Measurements from ENCODE around the gene FSD1L.

FSD1L gene

DNA sequence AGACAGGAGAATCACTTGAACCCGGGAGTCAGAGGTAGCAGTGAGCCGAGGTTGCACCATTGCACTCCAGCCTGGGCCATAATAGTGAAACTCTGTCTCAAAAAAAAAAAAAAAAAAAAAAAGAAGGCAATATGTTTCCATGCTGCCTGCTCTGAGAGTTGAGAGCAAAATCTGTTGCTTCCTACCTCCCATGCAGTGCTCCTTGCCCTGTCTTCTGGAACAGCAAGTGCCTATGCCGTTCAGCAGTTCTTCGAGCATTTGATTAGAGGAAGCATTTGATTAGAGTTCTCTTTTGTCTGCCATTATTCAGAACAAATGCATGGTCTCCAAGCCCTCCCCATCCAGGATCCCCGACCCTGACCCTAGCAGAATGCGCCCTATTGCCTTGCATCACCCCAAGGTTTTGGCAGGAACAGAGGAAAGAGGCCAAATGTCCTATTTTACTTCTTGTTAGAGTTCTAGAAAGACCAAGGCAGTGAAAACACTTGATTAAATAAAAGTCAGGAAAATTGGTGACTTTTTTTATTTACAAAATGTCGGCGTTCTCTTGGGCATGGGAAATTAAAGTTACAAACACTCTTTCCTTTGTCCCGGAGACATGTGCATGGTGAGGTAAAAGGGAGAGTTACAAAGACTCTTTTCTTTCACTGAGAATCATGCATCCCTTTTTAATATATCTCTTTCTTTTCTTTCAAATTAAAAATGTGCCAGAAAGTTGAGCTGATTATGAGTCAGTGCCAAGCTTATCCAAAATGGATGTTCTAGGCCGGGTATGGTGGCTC is 27.8 kb upstream of the FSD1L start:
- Histone ChIP-seq H3K9ac (ENCODE audit: low read length) (no peak overlapping the region), H3K27me3 (ENCODE audit: control insufficient read depth, insufficient read depth, low read length) (no peaks in the 10 kb centered on the region), H3K4me3 (ENCODE audit: low read length) (no peak overlapping the region), H3K36me3 (ENCODE audit: control insufficient read depth, insufficient read depth, low read length) (no peaks in the 10 kb centered on the region), H3K27ac (ENCODE audit: low read depth, low read length) (no peak overlapping the region), H3K4me1 (ENCODE audit: control insufficient read depth, insufficient read depth, low read length) (peaks cover 4% of the 10 kb centered on the region)

- Histone ChIP-seq H3K4me3 (ENCODE audit: low read length) (no peak overlapping the region), H3K27ac (ENCODE audit: low read depth, low read length) (no peak overlapping the region), H3K36me3 (ENCODE audit: control insufficient read depth, insufficient read depth, low read length) (no peaks in the 10 kb centered on the region), H3K27me3 (ENCODE audit: control insufficient read depth, insufficient read depth, low read length) (no peaks in the 10 kb centered on the region), H3K4me1 (ENCODE audit: control insufficient read depth, insufficient read depth, low read length) (no peaks in the 10 kb centered on the region), H3K9ac (ENCODE audit: low read length) (no peak overlapping the region)
Observed at GRCh38 chr9:105421154-105421553, 26.7 kb upstream of the FSD1L start.

DNA sequence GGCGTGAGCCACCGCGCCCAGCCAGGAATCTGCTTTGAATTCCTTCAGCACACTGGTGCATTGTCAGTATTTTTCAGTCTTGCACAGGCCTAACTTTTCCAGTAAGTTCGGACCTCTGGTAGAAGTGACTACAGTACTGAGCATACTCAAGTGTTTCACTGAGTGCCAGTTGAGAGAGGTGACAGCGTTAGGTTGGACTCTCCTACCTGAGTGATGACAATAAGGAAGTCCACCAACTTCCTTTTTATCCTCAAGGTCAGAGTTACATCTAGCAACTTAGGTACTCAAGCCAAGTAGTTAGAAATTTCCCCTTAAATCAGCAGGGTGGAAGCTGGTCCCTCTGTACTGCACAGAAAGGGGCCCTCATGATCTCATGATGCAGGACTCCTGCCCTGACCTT is 26.0 kb upstream of the FSD1L start:
- Histone ChIP-seq H3K27me3 (ENCODE audit: control insufficient read depth, insufficient read depth, low read length) (no peaks in the 10 kb centered on the region), H3K9ac (ENCODE audit: low read length) (no peak overlapping the region), H3K4me1 (ENCODE audit: control insufficient read depth, insufficient read depth, low read length) (no peaks in the 10 kb centered on the region), H3K27ac (ENCODE audit: low read depth, low read length) (no peak overlapping the region), H3K4me3 (ENCODE audit: low read length) (no peak overlapping the region), H3K36me3 (ENCODE audit: control insufficient read depth, insufficient read depth, low read length) (no peaks in the 10 kb centered on the region)

DNA sequence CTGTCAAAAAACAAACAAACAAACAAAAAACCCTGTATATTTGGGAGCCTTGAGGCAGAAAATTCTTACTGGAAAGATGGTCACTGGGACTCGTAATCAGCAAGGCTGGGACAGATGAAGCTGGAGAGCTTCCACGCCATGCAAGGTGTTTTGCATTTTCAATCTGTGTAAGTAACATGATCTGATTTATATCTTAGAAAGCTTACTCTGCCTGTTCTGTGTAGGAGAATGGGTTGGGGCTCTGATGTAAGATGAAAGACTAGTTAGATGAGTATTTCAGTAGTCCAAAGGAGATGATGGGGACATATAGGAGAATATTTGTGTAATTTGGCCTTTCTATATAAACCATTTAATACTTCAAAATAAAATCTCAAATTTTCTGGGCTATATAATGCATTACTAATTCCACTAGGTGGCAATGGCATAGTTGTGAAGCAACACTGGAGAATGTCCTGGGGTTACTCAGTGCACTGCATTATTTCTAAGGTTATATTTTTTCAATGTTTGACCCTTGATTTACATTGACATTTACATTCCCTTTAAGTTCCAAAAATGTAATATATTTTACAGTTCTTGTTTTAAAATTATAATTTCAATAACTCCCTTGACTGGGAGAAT is 21.9 kb upstream of the FSD1L start:
- Histone ChIP-seq H3K36me3 (ENCODE audit: control insufficient read depth, insufficient read depth, low read length) (no peaks in the 10 kb centered on the region), H3K27me3 (ENCODE audit: control insufficient read depth, insufficient read depth, low read length) (no peaks in the 10 kb centered on the region), H3K9ac (ENCODE audit: low read length) (no peak overlapping the region)

GRCh38 chr9:105426657-105427056 is 21.2 kb upstream of the FSD1L start:
- H3K27me3 ChIP-seq (ENCODE audit: control insufficient read depth, insufficient read depth, low read length) = no peaks in the 10 kb centered on the region
- no peak overlapping the region for H3K4me3 ChIP-seq (ENCODE audit: low read length)
- no peaks in the 10 kb centered on the region for H3K4me1 ChIP-seq (ENCODE audit: control insufficient read depth, insufficient read depth, low read length)

More for the DNA sequence above, 21.9 kb upstream of the FSD1L start:
- no peak overlapping the region for H3K27ac ChIP-seq (ENCODE audit: low read depth, low read length)
- no peaks in the 10 kb centered on the region for H3K4me1 ChIP-seq (ENCODE audit: control insufficient read depth, insufficient read depth, low read length)
- H3K4me3 ChIP-seq (ENCODE audit: low read length) = no peak overlapping the region

DNA sequence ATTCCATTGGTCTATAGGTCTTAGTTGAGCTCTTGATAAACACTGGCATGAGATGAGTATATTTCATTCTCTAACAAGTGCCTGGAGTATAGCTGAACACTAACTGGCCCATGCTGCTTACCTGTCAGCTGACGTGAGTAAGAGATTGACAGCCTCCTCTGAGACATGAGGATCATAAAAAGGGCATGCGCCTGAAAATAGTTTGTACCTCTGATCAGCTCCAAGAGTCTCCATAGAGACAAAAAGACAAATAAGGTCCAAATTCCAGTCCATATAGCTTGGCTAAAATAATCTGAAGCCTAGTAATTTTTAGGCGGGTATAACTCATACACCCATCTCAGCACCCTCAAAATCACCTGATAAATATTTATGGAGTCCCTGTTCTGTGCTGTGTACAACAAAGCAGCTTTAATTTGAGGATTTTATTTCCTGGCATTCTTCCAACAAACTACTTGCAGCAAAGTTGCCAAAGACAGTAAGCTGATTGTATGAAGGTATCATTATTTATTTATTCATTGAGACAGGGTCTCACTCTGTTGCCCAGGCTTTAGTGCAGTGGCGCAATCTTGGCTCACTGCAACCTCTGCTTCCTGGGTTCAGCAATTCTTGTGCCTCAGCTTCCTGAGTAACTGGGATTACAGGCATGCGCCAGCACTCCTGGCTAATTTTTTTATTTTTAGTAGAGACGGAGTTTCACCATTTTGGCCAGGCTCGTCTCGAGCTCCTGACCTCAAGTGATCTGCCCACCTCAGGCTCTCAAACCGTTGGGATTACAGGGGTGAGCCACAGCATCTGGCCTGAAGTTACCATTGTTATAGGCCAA is 16.2 kb upstream of the FSD1L start:
- H3K27ac ChIP-seq (ENCODE audit: low read depth, low read length) = no peak overlapping the region
- H3K4me3 ChIP-seq (ENCODE audit: low read length) = no peak overlapping the region
- H3K9ac ChIP-seq (ENCODE audit: low read length) = no peak overlapping the region
- no peaks in the 10 kb centered on the region for H3K27me3 ChIP-seq (ENCODE audit: control insufficient read depth, insufficient read depth, low read length)
- no peaks in the 10 kb centered on the region for H3K36me3 ChIP-seq (ENCODE audit: control insufficient read depth, insufficient read depth, low read length)
- H3K4me1 ChIP-seq (ENCODE audit: control insufficient read depth, insufficient read depth, low read length) = no peaks in the 10 kb centered on the region

More at GRCh38 chr9:105426657-105427056, 21.2 kb upstream of the FSD1L start:
- no peak overlapping the region for H3K27ac ChIP-seq (ENCODE audit: low read depth, low read length)
- H3K9ac ChIP-seq (ENCODE audit: low read length) = no peak overlapping the region
- no peaks in the 10 kb centered on the region for H3K36me3 ChIP-seq (ENCODE audit: control insufficient read depth, insufficient read depth, low read length)

- no peaks in the 10 kb centered on the region for H3K4me1 ChIP-seq (ENCODE audit: control insufficient read depth, insufficient read depth, low read length)
- no peak overlapping the region for H3K27ac ChIP-seq (ENCODE audit: low read depth, low read length)
- H3K9ac ChIP-seq (ENCODE audit: low read length) = no peak overlapping the region
Observed at GRCh38 chr9:105432247-105432842, 15.5 kb upstream of the FSD1L start.

DNA sequence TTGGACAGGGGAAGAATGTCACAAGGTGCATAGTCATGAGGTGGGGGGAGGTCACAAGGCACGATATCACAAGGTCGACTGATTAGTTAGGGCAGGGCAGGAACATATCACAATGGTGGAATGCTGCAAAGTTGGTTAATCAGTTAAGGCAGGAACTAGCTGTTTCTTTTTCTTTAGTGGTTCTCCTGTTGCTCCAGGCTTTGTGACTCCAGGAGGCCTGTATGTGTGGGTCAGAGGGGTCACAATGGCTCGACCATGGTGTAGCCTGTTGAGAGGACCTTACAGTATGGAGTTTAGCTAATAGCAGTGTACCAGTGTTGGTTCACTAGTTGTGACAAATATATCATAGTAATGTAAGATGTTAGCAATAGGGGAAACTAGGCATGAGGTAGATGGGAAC is 12.4 kb upstream of the FSD1L start:
- Histone ChIP-seq H3K27me3 (ENCODE audit: control insufficient read depth, insufficient read depth, low read length) (no peaks in the 10 kb centered on the region), H3K27ac (ENCODE audit: low read depth, low read length) (no peak overlapping the region), H3K4me3 (ENCODE audit: low read length) (no peak overlapping the region), H3K9ac (ENCODE audit: low read length) (no peak overlapping the region), H3K4me1 (ENCODE audit: control insufficient read depth, insufficient read depth, low read length) (no peaks in the 10 kb centered on the region), H3K36me3 (ENCODE audit: control insufficient read depth, insufficient read depth, low read length) (no peaks in the 10 kb centered on the region)

More at GRCh38 chr9:105432247-105432842, 15.5 kb upstream of the FSD1L start:
- Histone ChIP-seq H3K27me3 (ENCODE audit: control insufficient read depth, insufficient read depth, low read length) (no peaks in the 10 kb centered on the region), H3K36me3 (ENCODE audit: control insufficient read depth, insufficient read depth, low read length) (no peaks in the 10 kb centered on the region), H3K4me3 (ENCODE audit: low read length) (no peak overlapping the region)

DNA sequence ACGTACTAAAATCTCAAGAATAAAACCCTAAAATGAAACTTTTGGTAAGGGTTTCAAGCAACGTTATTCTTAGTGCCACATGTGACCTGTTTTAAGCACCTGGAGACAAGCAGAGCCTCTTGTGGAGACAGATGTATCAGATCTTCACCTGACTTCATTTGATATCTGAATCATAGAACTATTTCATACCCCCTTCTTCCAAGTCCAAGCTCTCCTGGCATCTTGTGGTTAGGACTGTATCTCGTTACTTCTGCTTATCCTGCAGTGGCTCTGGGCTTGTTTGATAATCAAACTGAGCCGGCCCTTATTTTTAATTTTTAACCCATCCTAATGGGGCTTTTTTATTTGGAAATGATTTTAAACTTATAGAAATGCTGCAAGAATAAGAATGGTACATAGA is 11.1 kb upstream of the FSD1L start:
- Histone ChIP-seq H3K27ac (ENCODE audit: low read depth, low read length) (no peak overlapping the region), H3K9ac (ENCODE audit: low read length) (no peak overlapping the region), H3K36me3 (ENCODE audit: control insufficient read depth, insufficient read depth, low read length) (no peaks in the 10 kb centered on the region), H3K4me3 (ENCODE audit: low read length) (no peak overlapping the region), H3K4me1 (ENCODE audit: control insufficient read depth, insufficient read depth, low read length) (no peaks in the 10 kb centered on the region), H3K27me3 (ENCODE audit: control insufficient read depth, insufficient read depth, low read length) (no peaks in the 10 kb centered on the region)

- Histone ChIP-seq H3K27ac (ENCODE audit: low read depth, low read length) (no peak overlapping the region), H3K36me3 (ENCODE audit: control insufficient read depth, insufficient read depth, low read length) (no peaks in the 10 kb centered on the region), H3K9ac (ENCODE audit: low read length) (no peak overlapping the region), H3K4me1 (ENCODE audit: control insufficient read depth, insufficient read depth, low read length) (no peaks in the 10 kb centered on the region), H3K4me3 (ENCODE audit: low read length) (no peak overlapping the region), H3K27me3 (ENCODE audit: control insufficient read depth, insufficient read depth, low read length) (no peaks in the 10 kb centered on the region)
Observed at GRCh38 chr9:105437704-105438103, 10.1 kb upstream of the FSD1L start.

DNA sequence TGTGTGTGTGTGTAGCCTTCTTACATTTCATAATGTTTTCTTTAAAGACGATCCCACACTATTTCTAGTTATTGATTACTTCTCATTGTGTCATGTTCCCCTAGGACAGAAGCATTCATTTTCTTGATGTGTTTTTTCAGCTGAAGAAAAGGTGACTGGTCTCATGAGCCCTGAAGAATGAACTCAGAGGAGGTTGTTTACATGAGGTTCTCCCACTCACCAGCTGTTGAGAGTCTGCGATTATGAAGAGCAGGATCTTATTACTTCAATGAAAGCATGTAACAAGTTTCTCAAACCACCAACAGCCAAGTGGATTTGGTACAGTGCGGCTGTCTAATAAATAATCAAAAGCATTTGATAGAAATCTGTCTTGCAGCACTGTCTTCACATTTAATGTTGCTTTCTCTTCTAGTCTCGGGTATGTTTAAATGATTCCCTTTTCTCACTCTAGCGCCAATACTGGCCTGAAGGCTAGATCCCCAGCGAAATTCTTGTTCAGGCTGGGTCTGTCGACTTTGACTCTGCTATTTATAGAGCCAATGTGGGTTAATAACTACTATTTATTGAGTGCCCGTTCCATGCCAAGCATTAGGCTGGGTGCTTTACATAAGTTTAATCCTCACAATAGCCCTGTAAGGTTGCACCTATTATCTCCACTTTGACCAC is 9.6 kb upstream of the FSD1L start:
- Histone ChIP-seq H3K9ac (ENCODE audit: low read length) (no peak overlapping the region), H3K4me3 (ENCODE audit: low read length) (no peak overlapping the region), H3K27me3 (ENCODE audit: control insufficient read depth, insufficient read depth, low read length) (no peaks in the 10 kb centered on the region), H3K27ac (ENCODE audit: low read depth, low read length) (no peak overlapping the region), H3K4me1 (ENCODE audit: control insufficient read depth, insufficient read depth, low read length) (no peaks in the 10 kb centered on the region), H3K36me3 (ENCODE audit: control insufficient read depth, insufficient read depth, low read length) (no peaks in the 10 kb centered on the region)

DNA sequence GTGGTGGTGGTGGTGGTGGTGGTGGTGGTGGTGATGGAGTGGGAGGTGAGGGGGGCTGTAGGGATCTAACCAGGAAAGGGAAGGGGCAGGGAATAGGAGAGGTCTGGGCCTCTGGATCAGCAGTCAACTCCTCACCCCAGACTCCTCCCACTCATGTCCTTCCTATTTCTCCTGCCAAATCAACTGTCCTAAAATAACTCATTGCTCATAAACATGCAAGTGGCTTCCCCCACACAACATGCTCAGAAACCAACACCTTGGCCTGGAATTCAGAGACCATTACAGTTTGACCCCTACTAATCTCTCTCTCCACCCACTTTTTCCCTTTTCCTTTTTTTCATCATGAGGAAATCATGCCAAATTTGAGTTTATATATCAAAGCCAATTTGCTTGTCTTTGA is 8.4 kb upstream of the FSD1L start:
- Histone ChIP-seq H3K27ac (ENCODE audit: low read depth, low read length) (no peak overlapping the region), H3K9ac (ENCODE audit: low read length) (no peak overlapping the region), H3K36me3 (ENCODE audit: control insufficient read depth, insufficient read depth, low read length) (no peaks in the 10 kb centered on the region), H3K4me1 (ENCODE audit: control insufficient read depth, insufficient read depth, low read length) (no peaks in the 10 kb centered on the region), H3K27me3 (ENCODE audit: control insufficient read depth, insufficient read depth, low read length) (no peaks in the 10 kb centered on the region), H3K4me3 (ENCODE audit: low read length) (no peak overlapping the region)
